K562 (cell line): ENCODE data around the gene TRAF5. TPM values are rescaled to one million over a fixed set of nuclear protein-coding genes. Genes with fewer than 3 reads are reported as not detected.

ENCODE experiments used
- ATAC-seq: fragments of 200-7000 bp; cut with Tn5 transposase; 3 replicates; pipeline ENCODE4 v1.9.1; 2020; ENCODE audit warnings: moderate library complexity
- BruUV-seq: library from RNA; stranded (reverse); fragments of 400-500 nt; replicated peaks from 2 replicates; lab custom pipeline; 2021; lab: Mats Ljungman, UMichigan
- CTCF ChIA-PET: fragments of 300-600 bp; formaldehyde crosslinking; extraction: SDS; loops from one replicate; lab custom pipeline; 2021; ENCODE audit warnings: low intra/inter-chr PET ratio; lab: Yijun Ruan, JAX
- POLR2A ChIA-PET: fragments of 300-600, 350-650 bp; sonication (Branson Sonifier 250); formaldehyde crosslinking; extraction: SDS; loops from one replicate; lab custom pipeline; 2021; ENCODE audit warnings: antibody characterized with exemption, inconsistent platforms; lab: Yijun Ruan, JAX
- DNase-seq, 4 experiments: peaks; one replicate each; pipeline versions ENCODE4 v3.0.0 to v3.0.0-alpha.2; 2011 to 2018; ENCODE audit warnings: low spot score in 3 of 4, mixed read lengths in 3 of 4; ENCODE audit errors: extremely low read depth in 1 of 4
- FAIRE-seq: peaks from 2 replicates; lab custom pipeline; 2011; peaks lifted over from hg19 to GRCh38; lab: Jason Lieb, UNC
- H2AFZ ChIP-seq: 2 replicates; pipeline ENCODE4 v1.6.0; 2011; ENCODE audit warnings: low read depth, low read length, control low read depth, inconsistent platforms
- H3K27ac ChIP-seq: fragments of 200-600 bp; 3 replicates; pipeline ENCODE4 v1.8.0; 2011; ENCODE audit warnings: low read depth, mild to moderate bottlenecking, control low read depth, inconsistent platforms, low read length, moderate library complexity, mixed read lengths; ENCODE audit errors: extremely low read depth
- H3K27me3 ChIP-seq, 2 experiments: fragments of 300-600 bp in 1 of 2; 2 replicates in 1 of 2; 3 replicates in 1 of 2; pipeline versions ENCODE4 v1.6.0 to v1.8.0; 2011; ENCODE audit warnings: inconsistent platforms in 2 of 2, low read length in 2 of 2, mild to moderate bottlenecking in 1 of 2, mixed read lengths in 1 of 2, moderate library complexity in 1 of 2; ENCODE audit not compliant: control insufficient read depth in 2 of 2, insufficient read depth in 2 of 2
- H3K36me3 ChIP-seq: fragments of 300-600 bp; 3 replicates; pipeline ENCODE4 v1.8.0; 2011; ENCODE audit warnings: mild to moderate bottlenecking, low read length, inconsistent platforms; ENCODE audit not compliant: control insufficient read depth, insufficient read depth
- H3K4me1 ChIP-seq, 2 experiments: fragments of 200-600 bp in 1 of 2; replicated peaks in 1 of 2; 2 replicates in 1 of 2; 3 replicates in 1 of 2; pipeline versions ENCODE4 v1.5.1 to v1.8.0; 2011; ENCODE audit warnings: inconsistent platforms in 2 of 2, low read length in 2 of 2, mild to moderate bottlenecking in 1 of 2, mixed read lengths in 1 of 2, moderate library complexity in 1 of 2; ENCODE audit not compliant: control insufficient read depth in 2 of 2, insufficient read depth in 2 of 2
- H3K4me2 ChIP-seq: 2 replicates; pipeline ENCODE4 v1.6.1; 2011; ENCODE audit warnings: low read length, control low read depth, inconsistent platforms, mixed read lengths; ENCODE audit not compliant: insufficient read depth
- H3K4me3 ChIP-seq: fragments of 200-600 bp; sonication (generic), shearing (Covaris generic); 2 replicates; pipeline ENCODE4 v1.5.1; 2016; ENCODE audit warnings: control low read depth, inconsistent platforms
- H3K79me2 ChIP-seq: fragments of 200-600 bp; 3 replicates; pipeline ENCODE4 v1.8.0; 2011; ENCODE audit warnings: low read length, inconsistent platforms; ENCODE audit not compliant: control insufficient read depth, insufficient read depth
- H3K9ac ChIP-seq, 2 experiments: 2 replicates each; pipeline versions ENCODE4 v1.6.0 to v1.6.1; 2011; ENCODE audit warnings: low read depth in 2 of 2, low read length in 2 of 2, control low read depth in 1 of 2, inconsistent platforms in 1 of 2, mild to moderate bottlenecking in 1 of 2, mixed read lengths in 1 of 2; ENCODE audit not compliant: insufficient read depth in 1 of 2
- H3K9me1 ChIP-seq: one replicate; pipeline ENCODE4 v1.6.0; 2011; ENCODE audit warnings: inconsistent platforms, mild to moderate bottlenecking, low read length, moderate library complexity; ENCODE audit not compliant: control insufficient read depth, insufficient read depth
- H3K9me3 ChIP-seq: replicated peaks from 2 replicates; pipeline ENCODE4 v1.5.1; 2011; ENCODE audit warnings: low read depth, low read length, inconsistent platforms; ENCODE audit not compliant: control insufficient read depth, insufficient read depth
- H4K20me1 ChIP-seq: replicated peaks from 2 replicates; pipeline ENCODE4 v1.6.1; 2011; ENCODE audit warnings: low read length, inconsistent platforms, mixed read lengths; ENCODE audit not compliant: control insufficient read depth, insufficient read depth
- RBM17 ChIP-seq: fragments of 200-400 bp; formaldehyde crosslinking; IDR thresholded peaks from 2 replicates; pipeline ENCODE4 v1.6.1; 2017; ENCODE audit warnings: low read depth, mild to moderate bottlenecking, low read length, borderline replicate concordance
- ZBTB40 ChIP-seq, 2 experiments: fragments of 450-650 bp in 1 of 2; sonication (generic) in 1 of 2; formaldehyde crosslinking in 1 of 2; IDR thresholded peaks; 2 replicates each; pipeline versions ENCODE4 v1.7.1 to v1.9.0; 2016 to 2022; ENCODE audit warnings: inconsistent platforms in 1 of 2, mild to moderate bottlenecking in 1 of 2, missing genetic modification reagents in 1 of 2
- ZNF780A ChIP-seq: fragments of 250-450 bp; sonication (Bioruptor Pico); IDR thresholded peaks from 2 replicates; pipeline ENCODE4 v1.5.0; 2021; ENCODE audit warnings: mild to moderate bottlenecking
- WGBS: fragments of 100-300 bp; shearing (Covaris generic); methylation state at CpG from one replicate; pipeline ENCODE4 v1.1.6; 2016; ENCODE audit warnings: low coverage, mixed read lengths; ENCODE audit not compliant: insufficient coverage; ENCODE audit errors: missing lambda C conversion rate; 5-methylcytosine and 5-hydroxymethylcytosine counted together
- in situ Hi-C: fragments of 300-500 bp; cut with MboI; formaldehyde crosslinking; loops from 4 replicates; pipeline ENCODE4 v1.15.0; 2018; ENCODE audit warnings: inconsistent platforms, mixed read lengths
- intact Hi-C: fragments of 100-400 bp; cut with micrococcal nuclease; formaldehyde crosslinking; loops from 2 replicates; pipeline ENCODE4 v1.14.2; 2022
- polyA plus RNA-seq, 8 experiments: library from polyadenylated mRNA; depleted of rRNA in 4 of 8; stranded (reverse) in 5 of 8; unstranded in 3 of 8; fragments of >200 nt; fragmentation: Nextera tagmentation in 2 of 8; fragmentation: Illumina TruSeq in 1 of 8; extraction: Ambion mirVana in 2 of 8; extraction: Trizol in 1 of 8; gene quantifications; 2 replicates each; pipeline versions ENCODE4 v1.2.1 to v1.2.3, GENCODE V29; 2011 to 2014; ENCODE audit warnings: inconsistent platforms in 1 of 8, missing spikeins in 1 of 8
- total RNA-seq, 7 experiments: library from RNA; depleted of rRNA in 6 of 7; stranded (reverse); fragments of >200 nt in 6 of 7; fragmentation: Illumina TruSeq in 2 of 7; extraction: Trizol in 2 of 7; gene quantifications; 2 replicates each; pipeline versions ENCODE4 v1.2.1 to v1.2.3, GENCODE V29; 2011 to 2021; ENCODE audit warnings: low replicate concordance in 1 of 7

TRAF5 gene
- total and polyA plus RNA-seq, 9 of the 15 experiments (the other 6 are each of a cell fraction or from before 2014, with no cell fraction given), result 2.0 to 9.3 (median 5.3) TPM

GRCh38 chr1:211341999-211342398, 15.4 kb downstream of the TRAF5 start:
- H3K27me3 ChIP-seq, result no peaks in the 10 kb centered on the region
- ChIA-PET CTCF (no interaction called here), POLR2A (interaction anchor here (0.6 to 1.7 kb wide), 2 partner anchors 10 to 14 kb away, joined by 3 to 4 read pairs; no protein-coding TSS in a partner anchor)
- 87% methylated on average over 1 of the region's 1 CpG for WGBS
- no peak for ATAC-seq
- no peak overlapping the region for H3K27ac ChIP-seq
- H3K4me3 ChIP-seq, result no peak overlapping the region
- H3K9me1 ChIP-seq, result no peaks in the 10 kb centered on the region
- FAIRE-seq, result no peak
- H3K9ac ChIP-seq, result no peak overlapping the region
- H3K79me2 ChIP-seq, result no peaks in the 10 kb centered on the region
- no peaks in the 10 kb centered on the region for H3K9me3 ChIP-seq
- peaks cover 6 to 25% of the 10 kb centered on the region in 2 experiments; a peak in 4 of 5 replicates for H3K4me1 ChIP-seq
- H3K4me2 ChIP-seq, result no peak overlapping the region
- DNase-seq, result no peak
- intact Hi-C loops (no loop called here), in situ Hi-C loops (no loop called here)
- no peak overlapping the region for H2AFZ ChIP-seq
- no peaks in the 10 kb centered on the region for H3K36me3 ChIP-seq
- BruUV-seq, result no TSS peak
- H4K20me1 ChIP-seq, result no peaks in the 10 kb centered on the region
- TF ChIP-seq RBM17 (no peak), ZNF780A (CRISPR knock-in tag) (no peak), ZBTB40 (IDR thresholded peaks at IDR 0.05) (peak; percentile 96), ZBTB40 (CRISPR knock-in tag; IDR thresholded peaks at IDR 0.05) (peak; percentile 86)
- TF ChIP-seq, all 486 proteins: peak for 1
